HG03342 (cell line): ENCODE results near the gene OR10K1.
"Not testable (repeated sequence)": the region's sequence is repeated elsewhere in the genome, so short reads cannot be mapped to it uniquely, and the experiment has no call there.

ENCODE experiments used
- ATAC-seq: cut with Tn5 transposase; IDR thresholded peaks from one replicate; pipeline ENCODE4 v1.9.1; 2021; ENCODE audit warnings: mild to moderate bottlenecking, moderate library complexity; ENCODE audit not compliant: unreplicated experiment

The OR10K1 gene

GRCh38 chr1:158461534-158461933 lies at the start of gene OR10K1:
TSS of gene OR10K1 (plus strand) at chr1:158461834. CDS start at chr1:158465562, 3,728 bp downstream.
- ATAC-seq = no peak

GRCh38 chr1:158414651-158415345 lies 46.8 kb upstream of the OR10K1 start:
- no peak for ATAC-seq

GRCh38 chr1:158417586-158417985 lies 44.0 kb upstream of the OR10K1 start:
- ATAC-seq = no peak

- ATAC-seq = no peak
These were observed 39.4 kb upstream of the OR10K1 start for GRCh38 chr1:158422212-158422611.

GRCh38 chr1:158425027-158425426 lies 36.6 kb upstream of the OR10K1 start:
- no peak for ATAC-seq

GRCh38 chr1:158426137-158426536 lies 35.5 kb upstream of the OR10K1 start, which contains the start of gene OR10K2:
TSS of gene OR10K2 (minus strand) at chr1:158426237. CDS start at chr1:158420866, 5,371 bp downstream.
- no peak for ATAC-seq

GRCh38 chr1:158430163-158430562 lies 31.5 kb upstream of the OR10K1 start:
- ATAC-seq = not testable (repeated sequence)

GRCh38 chr1:158434741-158435140 lies 26.9 kb upstream of the OR10K1 start:
- no peak for ATAC-seq

GRCh38 chr1:158445376-158445775 lies 16.3 kb upstream of the OR10K1 start:
- ATAC-seq = no peak

GRCh38 chr1:158454537-158454936 lies 7.1 kb upstream of the OR10K1 start:
- ATAC-seq = no peak

- ATAC-seq = no peak
These were observed 4.4 kb upstream of the OR10K1 start for GRCh38 chr1:158457246-158457645.

- no peak for ATAC-seq
These were observed 3.4 kb upstream of the OR10K1 start for GRCh38 chr1:158458263-158458662.

GRCh38 chr1:158471920-158472319 lies 10.3 kb downstream of the OR10K1 start, which contains the start of gene OR10R2:
TSS of gene OR10R2 (plus strand) at chr1:158472220. CDS start at chr1:158472326, 106 bp downstream.
- no peak for ATAC-seq

- ATAC-seq = no peak
These were observed 23.8 kb downstream of the OR10K1 start for GRCh38 chr1:158485455-158485854.

GRCh38 chr1:158491316-158491715 lies 29.7 kb downstream of the OR10K1 start:
- ATAC-seq = no peak

- no peak for ATAC-seq
These were observed 31.4 kb downstream of the OR10K1 start for GRCh38 chr1:158493054-158493453.

- ATAC-seq = no peak
These were observed 33.2 kb downstream of the OR10K1 start for GRCh38 chr1:158494796-158495195.

- no peak for ATAC-seq
These were observed 34.7 kb downstream of the OR10K1 start for GRCh38 chr1:158496374-158496773.

- ATAC-seq = no peak
These were observed 44.8 kb downstream of the OR10K1 start for GRCh38 chr1:158506369-158506987.

GRCh38 chr1:158507511-158507910 lies 45.9 kb downstream of the OR10K1 start:
- ATAC-seq = no peak

- no peak for ATAC-seq
These were observed 48.0 kb downstream of the OR10K1 start for GRCh38 chr1:158509471-158510156.

GRCh38 chr1:158516966-158517365 lies 55.3 kb downstream of the OR10K1 start:
- ATAC-seq = no peak
